AG09319 (cell line): ENCODE measurements around the gene GLP1R.
A peak's percentile ranks its signal among the peaks of the same experiment; 100 is the strongest.

ENCODE experiments used
- DNase-seq: peaks from one replicate; pipeline ENCODE4 v3.0.0-alpha.2; 2010; ENCODE audit warnings: low read depth; ENCODE audit errors: extremely low read depth
- CTCF ChIP-seq: IDR thresholded peaks from 2 replicates; pipeline ENCODE4 v1.5.1; 2011; ENCODE audit warnings: low read depth, mild to moderate bottlenecking, inconsistent platforms, low read length, moderate library complexity

GLP1R gene

GRCh38 chr6:39026175-39026574 is 22.4 kb upstream of the GLP1R start:
- no peak for TF ChIP-seq CTCF

GRCh38 chr6:39029156-39030011 is 19.2 kb upstream of the GLP1R start:
- DNase-seq = no peak
- TF ChIP-seq CTCF = peak; percentile 69

More at GRCh38 chr6:39026175-39026574, 22.4 kb upstream of the GLP1R start:
- DNase-seq = no peak

- no peak for TF ChIP-seq CTCF
- no peak for DNase-seq
Observed at GRCh38 chr6:39035681-39036080, 12.9 kb upstream of the GLP1R start.

- no peak for TF ChIP-seq CTCF
Observed at GRCh38 chr6:39037082-39037508, 11.5 kb upstream of the GLP1R start.

GRCh38 chr6:39037707-39038106 is 10.9 kb upstream of the GLP1R start:
- TF ChIP-seq CTCF = no peak
- no peak for DNase-seq

More at GRCh38 chr6:39037082-39037508, 11.5 kb upstream of the GLP1R start:
- no peak for DNase-seq

GRCh38 chr6:39040080-39040673 is 8.4 kb upstream of the GLP1R start:
- no peak for TF ChIP-seq CTCF
- DNase-seq = no peak

GRCh38 chr6:39041072-39041471 is 7.5 kb upstream of the GLP1R start:
- no peak for DNase-seq
- TF ChIP-seq CTCF = no peak
